ENCODE results near the gene ZBTB48. TPM values are rescaled to one million over a fixed set of nuclear protein-coding genes. Genes with fewer than 3 reads are reported as not detected.
"Not testable (repeated sequence)": the region's sequence is repeated elsewhere in the genome, so short reads cannot be mapped to it uniquely, and the experiment has no call there.

The ZBTB48 gene
- total RNA-seq, 1 donor from 2014 or later: 10.7 TPM

DNA sequence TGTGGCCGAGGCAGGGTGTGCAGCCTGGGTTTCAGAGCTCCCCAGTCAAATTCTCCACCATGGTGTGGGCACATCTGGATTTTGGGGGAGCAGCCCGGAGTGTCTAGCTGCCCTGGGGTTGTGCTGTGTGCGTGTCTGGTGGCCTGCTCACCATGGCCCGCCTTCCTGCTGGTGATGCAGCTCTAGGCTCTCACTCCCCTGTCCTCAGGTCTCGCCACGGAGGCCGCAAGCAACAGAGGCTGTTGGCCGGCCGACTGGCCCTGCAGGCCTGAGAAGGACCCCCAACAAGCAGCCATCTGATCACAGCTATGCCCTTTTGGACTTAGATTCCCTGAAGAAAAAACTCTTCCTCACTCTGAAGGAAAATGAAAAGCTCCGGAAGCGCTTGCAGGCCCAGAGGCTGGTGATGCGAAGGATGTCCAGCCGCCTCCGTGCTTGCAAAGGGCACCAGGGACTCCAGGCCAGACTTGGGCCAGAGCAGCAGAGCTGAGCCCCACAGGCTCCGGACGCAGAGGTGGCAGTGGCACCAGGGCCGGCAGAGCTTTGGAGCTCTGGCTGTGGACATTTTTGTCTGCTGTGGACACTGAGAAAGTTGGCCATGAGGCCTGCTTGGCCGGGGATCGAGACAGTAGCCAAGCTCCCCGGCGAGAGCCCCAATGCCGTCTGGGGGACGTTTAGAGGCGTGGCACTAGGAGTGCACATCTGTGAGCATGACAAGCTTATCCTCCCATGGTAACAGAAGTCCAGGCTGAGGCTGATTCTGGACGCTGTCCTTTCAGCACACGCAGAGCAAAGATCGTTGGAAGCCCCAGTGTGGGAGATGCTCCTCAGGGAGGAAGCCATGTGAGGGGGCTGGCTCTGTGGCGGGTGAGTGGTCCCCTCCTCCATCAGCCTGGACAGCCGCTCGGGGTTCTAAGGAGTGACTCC is 53.1 kb downstream of the ZBTB48 start:
- DNase-seq (ENCODE audit: low read depth in 2 of 2): no peak

DNA sequence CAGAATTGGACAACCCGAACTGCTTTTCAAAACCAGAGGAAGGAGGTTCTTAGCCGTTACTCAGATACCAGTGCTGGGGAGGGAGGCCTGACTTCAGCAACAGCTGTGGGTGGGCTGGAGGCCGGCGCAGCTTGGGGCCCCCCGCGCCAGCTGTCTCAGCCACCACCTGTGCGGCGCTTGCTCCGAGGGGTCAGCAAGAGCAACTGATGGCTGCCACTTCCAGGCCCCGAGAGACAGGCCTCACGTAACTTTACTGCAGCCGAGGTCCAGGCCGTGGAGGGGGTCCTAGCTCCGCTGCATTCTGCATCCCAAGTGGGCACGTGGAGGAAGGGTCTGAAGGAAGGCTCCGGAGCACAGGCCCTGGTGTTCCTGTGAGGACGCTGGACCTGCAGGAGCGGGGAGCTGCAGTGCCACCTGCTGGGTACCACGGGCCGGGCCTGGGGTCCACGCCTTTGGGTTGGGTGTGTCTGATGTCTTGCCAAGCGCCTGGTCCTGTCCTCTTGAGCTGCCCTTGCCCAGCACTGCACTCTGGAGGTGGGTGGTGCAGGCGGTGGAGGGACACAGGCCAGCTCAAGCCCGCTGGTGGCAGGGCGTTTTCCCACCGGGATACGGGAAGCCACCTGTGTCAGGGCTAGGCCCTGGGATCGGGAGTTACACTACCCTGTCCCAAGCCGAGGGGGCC is 54.7 kb downstream of the ZBTB48 start:
- DNase-seq (ENCODE audit: low read depth in 2 of 2): peak; percentile 61 to 76

DNA sequence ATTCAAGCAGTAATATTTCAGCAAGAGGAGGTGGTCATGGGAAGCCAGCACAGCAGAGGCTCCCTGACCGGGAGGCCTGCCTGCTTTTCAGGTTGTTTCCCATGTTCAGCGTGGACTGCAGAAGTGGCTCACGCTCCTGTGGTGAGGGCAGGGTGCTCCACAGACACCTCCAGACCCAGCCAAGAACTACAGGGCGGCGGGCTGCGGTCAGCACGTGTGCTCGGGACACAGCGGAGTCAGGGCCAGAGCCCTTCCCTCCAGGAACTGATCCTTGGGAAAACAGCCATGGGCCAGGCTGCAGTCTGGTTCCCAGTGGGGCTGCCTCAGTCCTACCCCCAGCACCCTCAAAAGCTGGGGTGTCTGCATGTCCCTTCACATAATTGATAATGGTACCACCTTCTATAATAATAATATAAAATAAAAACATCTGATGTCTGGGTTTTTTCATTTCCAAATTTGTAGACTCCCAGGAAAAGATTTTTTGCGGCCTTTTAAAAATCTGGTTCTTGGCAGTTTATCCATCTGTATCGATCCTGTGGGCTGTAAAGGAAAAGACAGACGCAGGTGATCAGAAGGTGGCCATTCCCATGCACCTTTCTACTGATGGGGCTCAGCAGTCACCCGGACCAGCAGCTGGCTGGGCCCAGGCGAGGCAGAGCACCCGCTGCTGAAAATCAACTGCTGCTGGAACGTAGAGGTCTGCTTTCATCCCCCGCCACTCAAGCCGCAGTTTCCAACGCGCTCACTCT is 55.5 kb downstream of the ZBTB48 start:
- no peak for DNase-seq (ENCODE audit: low read depth in 2 of 2)

DNA sequence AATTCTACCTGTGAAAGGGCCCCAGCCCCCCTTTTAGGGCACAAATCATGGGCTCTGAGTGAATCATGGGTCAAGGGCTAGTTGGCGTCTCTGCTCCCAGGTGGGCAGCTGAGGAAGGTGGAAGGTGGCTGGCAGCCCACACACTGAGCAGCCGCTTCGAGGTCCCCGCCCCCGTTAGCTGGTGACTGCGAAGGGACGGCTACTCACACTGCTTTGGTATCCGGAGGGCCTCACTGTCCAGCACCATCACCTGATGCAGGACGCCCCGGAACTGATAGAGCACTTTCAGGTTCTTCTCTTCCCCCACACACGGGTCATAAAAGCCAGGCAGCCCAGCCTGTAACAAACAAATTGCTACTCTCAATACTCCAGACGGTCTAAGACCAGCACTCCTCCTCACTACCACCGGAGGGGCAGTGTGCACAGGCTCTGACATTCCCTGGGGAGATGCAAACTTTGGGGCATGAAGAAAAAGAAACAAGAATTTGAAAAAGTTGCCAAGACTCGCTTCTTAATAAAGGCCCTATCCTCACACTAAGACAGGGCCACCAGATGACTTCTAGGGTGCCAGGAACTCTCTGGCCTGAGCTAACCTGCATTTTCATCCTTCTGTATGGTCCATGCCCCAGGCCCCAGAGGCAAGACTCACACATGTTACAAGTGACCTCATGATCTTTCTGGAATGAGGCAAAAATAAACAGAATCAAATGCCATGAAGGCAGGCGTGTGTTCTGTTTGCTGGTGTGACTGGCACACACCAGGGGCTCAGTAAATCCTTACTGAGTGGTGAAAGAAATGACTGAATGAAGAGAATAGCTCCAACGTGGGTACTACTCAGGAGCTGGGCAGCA is 56.3 kb downstream of the ZBTB48 start:
- no peak for DNase-seq (ENCODE audit: low read depth in 2 of 2)

DNA sequence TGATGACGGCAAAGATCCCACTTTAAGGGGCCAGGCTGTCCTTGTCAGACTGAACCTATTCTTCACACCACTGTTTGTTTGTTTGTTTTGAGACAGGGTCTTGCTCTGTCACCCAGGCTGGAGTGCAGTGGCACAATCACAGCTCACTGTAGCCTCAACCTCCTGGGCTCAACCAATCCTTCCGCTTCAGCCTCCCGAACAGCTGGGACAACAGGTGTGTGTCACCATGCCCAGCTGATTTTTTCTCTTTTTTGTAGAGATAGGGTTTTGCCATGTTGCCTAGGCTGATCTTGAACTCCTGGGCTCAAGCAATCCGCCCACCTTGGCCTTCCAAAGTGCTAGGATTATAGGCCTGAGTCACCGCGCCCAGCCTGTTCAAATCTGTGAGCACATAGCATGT is 57.0 kb downstream of the ZBTB48 start:
- not testable (repeated sequence) for DNase-seq (ENCODE audit: low read depth in 2 of 2)

DNA sequence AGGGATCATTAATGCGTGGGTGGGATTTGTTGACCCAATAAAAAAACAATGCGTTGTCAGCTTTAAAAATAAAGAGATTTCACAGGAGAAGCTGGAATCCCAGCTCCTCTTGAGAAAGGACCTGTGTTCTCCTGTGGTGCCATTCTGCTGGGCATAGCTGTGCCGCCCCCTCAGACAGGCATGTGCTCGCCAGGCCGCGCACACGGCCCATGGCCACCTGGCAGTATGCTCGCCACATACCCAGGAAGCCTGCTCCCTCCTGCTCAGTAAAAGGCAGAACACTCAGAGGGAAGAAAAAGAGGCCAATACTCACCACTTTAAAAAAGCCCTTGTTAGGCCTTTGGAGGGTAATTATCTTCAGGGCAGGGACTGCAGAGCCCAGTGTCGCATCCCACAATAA is 58.0 kb downstream of the ZBTB48 start:
- DNase-seq (ENCODE audit: low read depth in 2 of 2): no peak

DNA sequence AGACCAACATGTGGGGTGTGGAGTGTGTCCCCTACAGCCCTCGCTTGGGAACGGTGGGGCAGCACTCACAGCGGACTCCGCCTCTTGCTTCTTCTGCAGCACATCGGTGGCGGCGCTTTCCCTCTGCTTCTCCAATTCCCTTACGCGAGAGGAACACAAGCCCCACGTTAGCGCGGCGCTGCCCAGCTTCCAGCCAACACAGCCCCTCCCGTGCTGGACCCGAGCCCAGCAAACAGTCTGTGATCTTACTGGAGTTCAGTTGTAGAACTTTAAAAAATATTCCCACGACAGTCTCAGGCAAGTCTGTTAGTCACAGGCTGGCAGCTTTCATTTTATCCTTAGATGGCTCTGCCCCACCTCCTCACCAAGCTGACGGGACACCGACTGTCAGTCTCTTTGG is 58.4 kb downstream of the ZBTB48 start:
- peak in 1 of 2 donors; percentile 31 for DNase-seq (ENCODE audit: low read depth in 2 of 2)

Other genes with a start within 250 kb of the ZBTB48 start
- gene ACOT7, start 186.2 kb upstream of the ZBTB48 start, total RNA-seq: 10.7 and 25.1 TPM in 2 replicates
- 7.3 and 19.8 TPM in 2 replicates for gene HES2, start 160.1 kb upstream of the ZBTB48 start, total RNA-seq
- 0.20 and 0.65 TPM in 2 replicates for gene ESPN, start 155.2 kb upstream of the ZBTB48 start, total RNA-seq
- gene TNFRSF25, start 113.8 kb upstream of the ZBTB48 start, total RNA-seq: 3.3 and 5.2 TPM in 2 replicates
- gene PLEKHG5, start 88.3 kb upstream of the ZBTB48 start, total RNA-seq: 17.9 and 20.9 TPM in 2 replicates
- 12.9 and 15.1 TPM in 2 replicates for gene NOL9, start 25.5 kb upstream of the ZBTB48 start, total RNA-seq
- not detected in 2 replicates for gene TAS1R1, start 24.7 kb upstream of the ZBTB48 start, total RNA-seq
- 12.4 and 18.3 TPM in 2 replicates for gene KLHL21, start 22.9 kb downstream of the ZBTB48 start, total RNA-seq
- 7.7 and 7.8 TPM in 2 replicates for gene PHF13, start 33.7 kb downstream of the ZBTB48 start, total RNA-seq
- 13.5 and 19.8 TPM in 2 replicates for gene THAP3, start 44.9 kb downstream of the ZBTB48 start, total RNA-seq
- gene DNAJC11, start 121.8 kb downstream of the ZBTB48 start, total RNA-seq: 32.5 and 41.1 TPM in 2 replicates
- 36.6 and 40.9 TPM in 2 replicates for gene CAMTA1, start 205.5 kb downstream of the ZBTB48 start, total RNA-seq

Measured in lung microvascular endothelial cell (primary cell).